SU-DHL-6 (cell line): ENCODE results near the gene SLC41A1.

ENCODE experiments used
- EZH2phosphoT487 ChIP-seq: fragments of 200-600 bp; sonication (generic), shearing (Covaris generic); conservative IDR thresholded peaks from 2 replicates; pipeline ENCODE4 v1.6.1; 2018; ENCODE audit warnings: mild to moderate bottlenecking, antibody characterized with exemption, low read length, moderate library complexity, mixed read lengths
- TF ChIP-seq, protein P1 (sequence below): fragments of 200-600 bp; sonication (generic); IDR thresholded peaks from one replicate; pipeline ENCODE4 v1.5.1; 2017; ENCODE audit warnings: antibody characterized with exemption, mild to moderate bottlenecking, low read length, moderate library complexity; ENCODE audit not compliant: insufficient read depth, poor library complexity, severe bottlenecking

DNA sequence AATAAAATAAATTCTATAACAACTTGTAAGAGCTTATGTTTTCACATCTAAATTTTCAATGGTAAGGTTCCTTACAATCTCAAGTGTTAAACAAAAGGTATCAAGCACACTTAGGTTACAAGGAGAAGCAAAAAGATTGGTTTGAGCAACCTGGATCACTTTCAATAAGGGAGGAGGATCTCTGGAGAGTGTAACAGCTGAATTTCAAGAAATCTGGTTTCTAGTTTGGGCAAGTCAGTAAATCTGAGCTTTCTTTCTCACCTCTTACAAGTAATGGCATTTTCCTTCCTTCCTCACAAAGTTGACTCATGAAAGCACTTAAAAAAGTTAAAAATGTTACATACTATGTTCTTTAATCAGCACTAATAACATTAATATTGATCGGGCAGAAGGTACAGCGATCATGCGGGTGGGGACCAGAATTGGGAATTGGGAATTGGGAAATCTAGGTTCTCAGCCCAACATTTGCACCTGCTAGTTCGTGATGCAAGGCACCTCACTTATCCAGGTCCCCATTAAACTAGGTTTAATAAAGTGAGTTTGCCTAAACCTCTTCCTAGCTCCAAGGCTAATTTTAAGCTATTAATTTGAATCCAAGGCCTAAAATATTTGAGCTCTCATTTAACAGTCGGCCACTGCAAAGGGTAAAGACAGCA, 66.1 kb downstream of the SLC41A1 start:
- TF ChIP-seq, protein P1, sequence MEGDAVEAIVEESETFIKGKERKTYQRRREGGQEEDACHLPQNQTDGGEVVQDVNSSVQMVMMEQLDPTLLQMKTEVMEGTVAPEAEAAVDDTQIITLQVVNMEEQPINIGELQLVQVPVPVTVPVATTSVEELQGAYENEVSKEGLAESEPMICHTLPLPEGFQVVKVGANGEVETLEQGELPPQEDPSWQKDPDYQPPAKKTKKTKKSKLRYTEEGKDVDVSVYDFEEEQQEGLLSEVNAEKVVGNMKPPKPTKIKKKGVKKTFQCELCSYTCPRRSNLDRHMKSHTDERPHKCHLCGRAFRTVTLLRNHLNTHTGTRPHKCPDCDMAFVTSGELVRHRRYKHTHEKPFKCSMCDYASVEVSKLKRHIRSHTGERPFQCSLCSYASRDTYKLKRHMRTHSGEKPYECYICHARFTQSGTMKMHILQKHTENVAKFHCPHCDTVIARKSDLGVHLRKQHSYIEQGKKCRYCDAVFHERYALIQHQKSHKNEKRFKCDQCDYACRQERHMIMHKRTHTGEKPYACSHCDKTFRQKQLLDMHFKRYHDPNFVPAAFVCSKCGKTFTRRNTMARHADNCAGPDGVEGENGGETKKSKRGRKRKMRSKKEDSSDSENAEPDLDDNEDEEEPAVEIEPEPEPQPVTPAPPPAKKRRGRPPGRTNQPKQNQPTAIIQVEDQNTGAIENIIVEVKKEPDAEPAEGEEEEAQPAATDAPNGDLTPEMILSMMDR, result no peak
- no peak for TF ChIP-seq EZH2phosphoT487
